T-helper 9 cell (primary cell): ENCODE measurements around the gene ITPA.

Experiments
- DNase-seq: peaks from one replicate; pipeline ENCODE4 v3.0.0-alpha.2; 2020

Gene ITPA

GRCh38 chr20:3246682-3247081, 37.4 kb downstream of the ITPA start:
- no peak for DNase-seq

- DNase-seq = no peak
Observed at GRCh38 chr20:3247638-3248037, 38.3 kb downstream of the ITPA start.

GRCh38 chr20:3248167-3248992, 39.1 kb downstream of the ITPA start:
- no peak for DNase-seq

GRCh38 chr20:3248993-3249347, 39.7 kb downstream of the ITPA start:
- no peak for DNase-seq

GRCh38 chr20:3250091-3250504, 40.8 kb downstream of the ITPA start:
- no peak for DNase-seq

- no peak for DNase-seq
Observed at GRCh38 chr20:3251806-3252205, 42.5 kb downstream of the ITPA start.

GRCh38 chr20:3255728-3256127, 46.4 kb downstream of the ITPA start:
- DNase-seq = no peak

GRCh38 chr20:3258429-3258828, 49.1 kb downstream of the ITPA start:
- DNase-seq = no peak

- DNase-seq = no peak
Observed at GRCh38 chr20:3262566-3262965, 53.3 kb downstream of the ITPA start.

- DNase-seq = no peak
Observed at GRCh38 chr20:3270051-3270450, 60.8 kb downstream of the ITPA start.

GRCh38 chr20:3273371-3273770, 64.1 kb downstream of the ITPA start:
- no peak for DNase-seq
